ENCODE measurements around the gene KIDINS220.

The KIDINS220 gene

DNA sequence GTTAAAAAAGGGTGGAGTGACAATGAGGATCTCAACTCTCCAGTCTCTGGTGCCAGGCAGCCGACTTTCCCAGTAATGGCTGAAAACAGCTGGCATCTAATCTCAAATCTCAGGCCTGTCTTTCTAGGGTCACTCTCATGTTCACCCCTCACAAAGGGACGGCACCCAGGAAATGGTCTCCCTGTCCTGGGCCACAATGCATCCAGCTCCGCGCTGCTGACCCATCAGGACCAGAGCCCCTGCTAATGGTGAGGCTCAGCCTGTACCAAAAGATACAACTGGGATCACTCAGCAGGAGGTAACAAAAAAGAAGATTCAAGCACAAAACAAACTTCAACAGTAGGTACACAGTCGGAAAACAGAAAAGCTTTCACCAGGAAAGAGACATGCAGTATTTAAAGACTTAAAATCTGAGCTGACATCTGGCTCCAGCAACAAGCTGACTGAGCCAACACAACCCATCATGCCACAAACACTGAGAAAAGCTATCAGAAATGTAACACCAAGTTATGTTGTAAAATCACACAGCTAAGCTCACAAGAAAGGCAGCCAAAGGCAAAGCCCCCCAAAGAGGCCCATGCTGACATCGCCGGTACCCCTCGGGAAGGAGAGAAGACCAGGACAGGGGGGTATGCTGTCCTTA, 13.6 kb upstream of the KIDINS220 start:
- DNase-seq = no peak

DNA sequence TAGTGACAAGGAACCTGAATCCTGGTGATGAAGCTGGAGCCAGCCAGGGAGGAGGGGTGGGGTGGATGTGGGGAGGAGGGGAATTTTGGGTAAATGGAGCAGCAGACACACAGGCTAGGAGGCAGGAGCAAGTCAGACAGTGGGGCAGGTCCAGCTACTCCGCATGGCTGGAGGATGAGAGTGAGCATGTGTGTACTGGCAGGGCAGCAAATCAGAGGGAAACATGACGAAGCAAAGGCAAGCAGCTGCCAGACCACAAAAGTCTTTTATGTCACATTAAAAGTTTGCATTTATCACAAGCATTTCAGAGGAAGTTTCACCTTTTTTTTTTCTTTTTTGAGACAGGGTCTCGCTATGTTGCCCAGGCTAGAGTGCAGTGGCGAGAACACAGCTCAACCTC, 11.9 kb upstream of the KIDINS220 start:
- peak; percentile 22 for DNase-seq

DNA sequence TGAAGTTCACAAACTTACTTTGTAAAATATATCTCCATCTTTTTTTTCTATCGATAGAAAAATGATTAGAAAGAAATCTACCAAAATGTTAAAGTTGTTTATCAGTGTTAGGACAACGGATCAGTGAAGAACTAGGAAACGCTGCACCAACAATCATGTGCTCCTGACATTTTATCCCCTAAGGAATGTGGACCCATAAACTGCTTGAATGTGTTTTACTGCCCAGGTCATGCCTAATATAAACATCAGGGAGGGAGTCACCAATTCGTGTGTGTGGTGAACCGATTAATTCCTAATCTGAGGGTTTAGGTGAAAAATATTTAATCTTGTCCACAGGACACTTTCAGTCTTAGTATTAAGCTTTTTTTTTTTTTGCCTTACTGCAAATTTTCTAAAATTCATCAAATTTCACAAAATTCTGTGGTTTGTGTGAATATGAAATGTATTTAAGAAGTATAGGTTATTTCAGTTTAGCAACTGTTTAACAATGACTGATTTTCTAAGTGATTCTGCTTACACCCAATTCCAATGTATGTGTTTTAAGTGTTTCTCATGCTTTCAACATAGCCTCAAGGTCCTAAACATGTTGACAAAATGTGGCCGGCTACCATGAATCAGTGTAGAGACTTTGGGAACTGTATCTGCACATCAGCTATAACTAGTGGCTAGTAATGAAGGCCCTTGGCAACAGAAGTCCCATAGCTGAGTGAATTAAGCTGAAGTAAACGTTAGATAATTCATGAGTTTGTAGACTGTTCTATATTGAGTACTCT, 11.1 kb upstream of the KIDINS220 start:
- no peak for DNase-seq

DNA sequence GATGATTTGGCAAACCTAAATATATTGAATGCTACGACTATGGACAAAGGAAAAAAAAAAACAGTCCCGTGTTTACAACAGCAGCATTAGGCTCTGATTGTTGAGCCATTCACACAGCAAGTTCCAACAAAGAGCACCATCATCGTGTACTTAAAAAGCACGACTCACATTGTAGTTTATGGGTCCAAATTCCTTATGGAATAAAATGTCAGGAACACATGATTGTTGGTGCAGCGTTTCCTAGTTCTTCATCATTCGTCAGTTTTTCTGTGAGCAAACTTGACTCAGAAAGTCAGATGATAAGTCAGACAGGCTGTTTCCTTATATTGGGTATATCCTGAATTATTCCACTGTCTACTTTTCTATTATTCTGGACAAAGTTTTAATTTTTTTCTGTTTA, 10.0 kb upstream of the KIDINS220 start:
- DNase-seq = no peak

DNA sequence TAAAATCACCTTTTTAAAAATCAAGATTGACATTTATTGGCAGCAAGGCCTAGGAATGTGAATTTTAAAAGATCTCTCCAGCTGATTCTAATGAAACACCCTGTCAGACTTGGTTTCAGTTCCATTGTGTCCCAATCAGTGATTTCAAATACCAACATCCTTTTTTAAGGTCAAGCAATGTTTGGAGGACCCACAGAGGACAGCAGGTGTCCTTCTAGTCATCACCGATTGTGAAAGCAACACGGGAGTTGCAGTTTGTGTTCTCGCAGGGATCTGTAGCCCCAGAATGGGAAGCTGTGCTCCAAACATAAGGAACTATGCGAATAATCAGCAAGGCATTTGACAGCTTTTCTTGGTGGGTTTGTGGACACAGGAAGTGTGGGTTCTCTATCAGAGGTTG, 4.5 kb upstream of the KIDINS220 start:
- no peak for DNase-seq

DNA sequence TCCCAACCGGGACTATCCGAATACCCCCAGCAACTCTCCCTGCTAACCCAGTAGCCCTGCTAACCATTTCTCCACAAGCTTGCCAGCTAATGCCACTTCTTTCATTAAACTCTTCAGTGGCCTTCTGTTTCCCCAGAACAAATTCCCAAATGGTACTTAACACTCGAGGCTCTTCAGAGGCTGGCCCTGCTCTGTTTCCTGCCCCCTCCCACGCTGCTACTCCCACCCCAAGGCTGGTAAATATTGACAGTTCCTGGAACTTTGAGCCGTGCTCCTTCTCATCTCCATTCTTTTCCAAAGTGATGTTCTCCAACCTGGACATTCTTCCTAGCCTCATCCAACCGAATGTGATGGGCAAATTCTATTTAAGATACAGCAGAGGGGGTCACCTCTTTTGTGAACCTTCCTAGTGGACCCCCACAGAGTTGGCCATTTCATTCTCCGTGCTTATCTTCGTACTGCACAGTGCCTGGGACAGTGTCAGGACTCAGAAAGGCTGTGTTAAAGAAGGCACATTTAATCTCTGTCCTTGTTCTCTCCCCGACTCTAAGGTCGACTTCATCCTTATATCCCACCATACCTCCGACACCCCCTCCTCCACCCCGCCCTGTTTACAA, 3.2 kb upstream of the KIDINS220 start:
- no peak for DNase-seq

DNA sequence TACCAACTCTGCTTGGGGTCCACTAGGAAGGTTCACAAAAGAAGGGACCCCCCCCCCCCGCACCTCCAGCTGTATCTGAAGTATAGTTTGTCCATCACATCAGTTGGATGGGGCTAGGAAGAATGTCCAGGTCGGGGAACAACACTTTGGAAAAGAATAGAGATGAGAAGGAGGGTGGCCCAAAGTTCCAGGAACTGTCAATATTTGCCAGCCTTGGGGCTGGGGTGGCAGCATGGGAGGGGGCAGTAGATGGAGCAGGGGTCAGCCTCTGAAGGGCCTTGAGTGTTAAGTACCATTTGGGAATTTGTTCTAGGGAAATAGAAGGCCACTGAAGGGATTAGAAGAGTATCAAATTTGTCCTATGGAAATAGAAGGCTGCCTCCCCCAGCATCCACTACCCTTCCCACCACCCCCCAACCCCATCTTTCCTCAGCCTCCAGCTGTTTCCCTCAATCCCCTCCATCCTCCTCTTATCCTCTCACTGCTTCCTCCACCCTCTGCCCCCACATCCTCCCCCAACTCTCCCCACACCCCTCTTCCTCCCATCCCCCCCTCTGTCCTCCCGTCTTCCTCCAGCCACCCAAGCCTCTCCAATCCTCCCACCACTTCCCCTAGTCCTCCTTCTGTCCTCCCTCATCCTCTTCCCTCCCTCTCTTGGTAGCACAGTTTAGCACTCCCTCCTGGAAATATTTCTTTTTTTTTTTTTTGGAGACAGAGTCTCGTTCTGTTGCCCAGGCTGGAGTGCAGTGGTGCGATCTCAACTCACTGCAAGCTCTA, 2.0 kb upstream of the KIDINS220 start:
- no peak for DNase-seq

DNA sequence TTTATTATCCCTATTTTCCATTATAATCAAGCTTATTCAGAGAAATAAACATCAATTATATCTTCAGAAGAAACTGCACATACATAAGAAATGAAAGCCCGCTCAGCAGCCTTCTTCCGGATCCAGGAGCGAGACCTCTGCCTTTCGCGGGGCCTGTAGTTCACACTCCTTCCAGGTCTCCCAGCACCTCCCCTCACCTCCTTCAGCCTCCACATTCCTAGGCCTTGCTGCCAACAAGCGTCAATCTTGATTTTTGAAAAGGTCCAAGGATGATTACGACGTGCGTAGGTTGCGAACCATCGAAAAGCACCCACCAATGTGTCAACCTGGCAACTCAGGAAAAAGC, 355 bp upstream of the KIDINS220 start:
- no peak for DNase-seq

DNA sequence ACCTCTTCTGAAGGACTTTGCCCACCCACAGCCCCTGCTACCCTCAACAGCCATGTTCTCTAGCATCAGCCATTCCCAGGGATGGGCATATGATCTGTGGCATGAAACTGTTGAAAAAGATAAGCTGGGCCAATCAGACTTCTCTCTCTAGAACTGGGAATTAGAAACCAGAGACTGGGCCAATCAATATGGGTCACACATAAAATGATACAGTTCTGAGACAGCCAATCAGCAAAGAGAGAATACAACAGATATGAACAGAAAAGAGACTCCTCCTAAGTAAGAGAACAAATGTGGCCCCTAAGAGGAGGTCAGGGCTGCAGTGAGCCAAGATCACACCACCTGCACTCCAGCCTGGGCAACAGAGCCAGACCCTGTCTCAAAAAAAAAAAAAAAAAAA, 2.1 kb downstream of the KIDINS220 start:
- DNase-seq = peak; percentile 42

DNA sequence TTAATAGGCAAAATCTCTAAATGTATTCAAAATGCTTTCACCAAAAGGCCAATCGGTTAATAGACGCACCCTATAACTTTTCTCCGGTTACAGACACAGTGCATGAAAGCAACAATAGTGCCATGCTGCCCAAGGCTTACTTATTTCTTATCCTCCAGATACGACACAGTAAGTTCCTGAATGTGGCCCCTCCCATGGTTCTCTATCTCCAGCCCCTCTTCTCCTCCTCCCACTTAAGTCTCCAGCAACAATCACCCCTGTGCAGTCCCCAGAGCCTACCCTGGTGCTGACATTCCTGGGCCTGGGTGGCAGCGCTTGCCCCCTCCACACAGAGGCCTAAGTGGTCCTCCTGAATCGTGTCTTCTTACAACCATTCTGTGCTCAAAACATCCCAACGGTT, 3.6 kb downstream of the KIDINS220 start:
- DNase-seq = peak; percentile 54

DNA sequence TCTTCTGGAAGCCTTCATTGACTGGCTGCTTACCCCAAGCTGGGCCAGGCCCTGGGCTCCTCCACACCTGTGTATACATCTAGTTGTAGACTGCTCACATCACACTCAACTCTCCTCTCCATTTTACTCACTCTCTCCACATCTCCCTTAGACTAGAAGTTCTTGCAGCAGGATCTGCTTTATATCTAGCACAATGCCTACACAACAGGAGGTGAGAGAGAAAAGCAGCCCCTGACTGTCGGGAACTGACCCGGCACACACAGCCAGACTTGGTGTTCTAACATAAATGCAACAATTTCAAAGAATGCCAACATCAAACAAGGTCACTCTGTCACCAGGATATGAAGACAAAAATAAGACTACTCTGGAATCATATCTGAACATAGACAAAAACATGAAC, 5.9 kb downstream of the KIDINS220 start:
- no peak for DNase-seq

DNA sequence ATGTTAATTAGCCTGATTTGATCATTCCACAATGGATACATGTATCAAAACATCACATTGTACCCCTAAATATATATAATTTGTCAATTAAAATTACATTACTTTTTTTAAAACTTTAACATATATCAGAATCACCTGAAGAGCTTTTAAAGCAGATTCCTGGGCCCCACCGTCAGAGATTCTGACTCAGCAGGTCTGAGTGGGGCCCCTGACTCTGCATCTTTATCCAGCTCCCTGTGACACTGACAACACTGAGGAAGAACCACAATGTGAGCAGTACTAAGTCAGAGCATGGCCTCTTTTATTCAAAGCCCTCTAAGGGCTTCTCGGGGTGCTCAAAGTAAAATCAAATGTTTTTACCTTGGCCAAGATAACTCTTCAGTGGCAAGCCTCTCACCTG, 9.7 kb downstream of the KIDINS220 start:
- no peak for DNase-seq

DNA sequence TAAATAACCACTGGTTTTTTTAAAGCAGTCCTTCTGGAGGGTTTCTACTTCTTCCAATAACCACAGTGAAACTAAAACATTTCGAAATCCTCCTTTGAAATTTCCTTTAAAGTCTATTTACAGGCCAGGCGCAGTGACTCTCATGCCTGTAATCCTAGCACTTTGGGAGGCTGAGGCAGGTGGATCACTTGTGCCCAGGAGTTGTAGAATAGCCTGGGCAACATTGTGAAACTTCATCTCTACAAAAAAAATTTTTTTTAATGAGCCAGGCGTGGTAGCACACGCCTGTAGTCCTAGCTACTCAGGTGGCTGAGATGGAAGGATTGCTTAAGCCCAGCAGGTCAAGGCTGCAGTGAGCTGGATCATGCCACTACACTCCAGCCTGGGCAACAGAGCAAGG, 15.2 kb downstream of the KIDINS220 start:
- DNase-seq = no peak

DNA sequence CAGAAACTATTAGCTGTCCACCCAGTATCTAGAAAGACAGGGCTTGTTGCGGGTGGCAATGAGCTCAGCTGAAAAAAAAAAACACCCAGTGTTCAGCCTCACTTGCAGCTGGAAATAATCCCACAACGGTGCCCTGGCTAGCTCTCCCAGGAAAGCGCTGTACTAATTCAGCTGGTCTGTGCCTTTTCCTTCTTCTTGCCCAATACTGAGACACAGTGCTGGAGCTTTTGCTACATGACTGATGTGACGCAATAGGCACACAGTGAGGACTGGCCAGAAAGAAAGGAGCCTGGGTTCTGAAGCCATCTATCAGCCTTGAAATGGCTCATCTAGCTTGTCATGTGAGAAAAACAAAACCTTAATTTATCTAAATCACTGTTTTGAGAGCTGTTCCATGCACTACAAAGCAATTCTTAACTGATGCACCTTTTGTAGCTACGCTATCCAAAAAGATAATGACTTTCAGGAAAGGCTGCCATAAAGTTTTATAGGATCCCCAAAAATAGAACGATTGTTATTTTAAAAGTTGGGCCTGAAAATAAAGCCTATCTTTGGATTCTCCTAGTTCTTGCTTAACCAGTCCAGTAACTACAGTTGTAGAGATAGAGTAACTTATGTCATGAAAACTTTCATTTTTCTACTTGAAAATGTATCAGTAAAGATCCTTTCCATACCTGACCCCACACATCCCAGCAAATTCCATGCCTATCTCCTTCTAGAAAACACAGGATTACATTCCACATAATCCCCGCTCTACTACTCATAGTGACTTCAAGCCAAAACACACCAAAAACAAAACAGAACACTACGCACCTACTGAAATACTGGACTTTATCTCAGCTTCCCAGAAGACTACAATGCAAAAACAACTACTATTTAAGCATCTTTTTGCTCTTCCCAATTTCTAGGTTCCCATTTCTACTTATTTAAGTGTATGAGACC, 15.9 kb downstream of the KIDINS220 start:
- peak; percentile 26 for DNase-seq

DNA sequence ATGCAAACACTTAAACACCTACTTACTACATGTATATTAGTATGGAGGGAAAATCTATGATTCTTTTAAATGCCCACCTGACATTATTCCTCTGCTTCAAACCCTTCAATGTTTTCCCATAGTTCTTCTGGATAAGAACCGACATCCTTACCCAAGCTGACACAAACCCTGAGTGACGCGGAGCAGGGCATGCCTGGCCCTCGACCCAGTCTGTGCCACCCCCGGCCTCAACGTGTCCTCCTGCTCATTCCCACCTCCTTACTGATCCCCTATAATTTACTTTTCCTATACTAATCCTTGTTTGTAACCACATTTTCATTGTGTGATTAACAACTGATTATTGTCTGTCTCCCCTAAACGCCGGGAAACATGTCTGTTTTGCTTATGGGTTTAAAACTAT, 17.5 kb downstream of the KIDINS220 start:
- DNase-seq = no peak

DNA sequence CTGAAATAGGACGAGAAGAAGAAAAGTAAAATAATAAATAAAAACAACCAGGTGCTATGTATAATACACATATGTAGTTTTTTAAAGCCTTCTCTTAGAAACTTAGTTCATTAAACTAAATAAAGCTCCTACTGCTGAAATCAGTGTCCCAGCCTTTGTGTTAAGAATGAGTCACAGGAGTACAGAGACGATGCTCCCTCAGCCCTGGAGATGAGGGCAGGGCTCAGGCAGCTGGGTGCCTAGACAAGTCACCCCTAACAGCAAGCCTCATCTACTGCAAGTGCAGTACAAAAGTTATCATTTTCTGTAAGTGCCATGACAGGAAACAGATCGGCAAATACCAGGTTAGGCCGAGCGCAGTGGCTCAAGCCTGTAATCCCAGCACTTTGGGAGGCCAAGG, 18.2 kb downstream of the KIDINS220 start:
- no peak for DNase-seq

DNA sequence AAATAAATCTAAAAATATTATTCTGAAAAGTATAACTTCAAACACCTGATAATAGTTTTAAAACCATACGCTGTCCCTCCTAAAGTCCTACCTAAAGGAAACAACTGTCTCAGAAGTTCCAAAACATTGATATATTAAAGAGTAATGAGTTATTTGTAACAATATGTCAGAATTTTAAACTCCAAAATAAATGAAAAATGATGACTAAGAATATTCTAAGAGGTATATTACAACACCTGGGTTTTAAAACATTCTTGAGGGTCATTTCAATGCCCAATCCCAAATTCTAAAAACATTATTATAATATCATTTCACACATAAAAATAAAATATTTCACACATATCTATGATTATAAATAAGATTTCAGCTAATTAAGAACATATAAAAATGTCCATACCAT, 20.2 kb downstream of the KIDINS220 start:
- DNase-seq = no peak

DNA sequence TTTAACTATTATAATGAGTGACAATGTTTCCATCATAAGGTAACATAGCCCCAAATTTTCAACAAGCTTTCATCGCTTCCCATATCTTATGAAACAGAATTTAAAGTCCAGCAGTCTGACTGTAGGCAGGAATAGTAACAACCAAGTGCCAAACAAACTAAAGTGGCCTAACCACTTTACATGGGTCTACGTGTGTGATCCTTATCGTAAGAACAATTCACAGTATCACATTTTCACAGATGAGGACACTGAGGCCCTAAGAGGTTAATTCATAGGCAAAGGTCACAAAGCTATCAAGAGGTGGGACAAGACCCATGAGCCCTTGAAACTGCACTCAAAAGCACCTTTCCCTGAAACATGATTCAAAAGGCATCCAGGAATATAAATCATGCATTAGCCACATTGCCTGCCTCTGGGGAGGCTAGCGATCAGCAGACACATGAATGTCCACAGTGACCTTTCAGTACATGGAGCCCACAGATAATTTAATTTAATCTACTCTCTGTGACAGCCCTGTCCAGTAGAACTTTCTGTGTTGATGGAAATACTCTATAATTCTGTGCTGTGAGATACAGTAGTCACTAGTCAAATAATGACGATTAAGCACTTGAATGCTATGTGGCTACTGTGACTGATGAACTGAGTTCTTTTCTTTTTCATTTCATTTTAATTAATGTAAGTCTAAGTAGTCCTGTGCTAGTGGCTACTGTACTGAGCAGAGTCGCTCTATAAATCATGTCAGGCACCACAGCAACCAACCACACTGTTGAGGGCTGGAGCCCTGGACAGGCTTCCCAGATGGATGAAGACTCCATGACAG, 30.3 kb downstream of the KIDINS220 start:
- no peak for DNase-seq

DNA sequence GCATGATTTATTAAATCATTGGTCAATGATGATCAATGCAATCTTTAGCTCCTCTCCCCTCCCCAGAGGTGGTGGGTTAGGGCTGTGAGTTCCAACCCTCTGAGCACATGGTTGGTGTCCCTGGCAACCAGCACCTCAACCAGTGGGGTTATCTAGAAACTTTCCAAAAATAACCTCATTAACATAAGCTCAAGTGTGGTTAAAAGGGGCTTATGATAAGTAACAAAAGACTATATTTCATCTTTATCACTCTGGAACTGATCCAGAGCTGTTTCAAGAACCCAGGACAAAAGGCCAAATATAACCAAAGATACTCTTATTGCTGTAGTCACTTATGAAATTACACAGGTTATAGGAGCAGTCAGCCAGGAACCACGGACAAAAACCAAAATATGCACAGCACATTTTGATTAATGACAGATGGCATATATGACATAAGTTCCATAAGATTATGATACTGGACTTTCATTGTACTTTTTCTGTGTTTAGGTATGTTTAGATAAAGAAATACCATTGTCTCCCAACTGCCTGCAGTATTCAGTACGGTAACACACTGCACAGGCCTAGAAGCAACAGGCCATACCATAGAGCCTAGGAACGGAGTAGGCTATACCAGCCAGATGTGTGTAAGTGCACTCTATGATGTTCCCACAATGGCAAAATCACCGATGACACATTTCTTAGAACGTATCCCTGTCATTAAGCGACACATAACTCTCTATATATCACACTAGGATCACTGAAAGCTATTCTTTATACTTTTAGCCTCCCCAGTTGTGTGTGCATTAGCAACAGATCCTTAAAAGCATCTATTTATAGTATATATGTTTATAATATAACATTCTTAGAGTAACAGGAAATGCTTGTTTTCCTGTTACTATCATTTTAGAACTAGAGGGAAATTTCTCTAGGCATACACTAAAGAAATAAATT, 31.9 kb downstream of the KIDINS220 start:
- DNase-seq = peak; percentile 27

DNA sequence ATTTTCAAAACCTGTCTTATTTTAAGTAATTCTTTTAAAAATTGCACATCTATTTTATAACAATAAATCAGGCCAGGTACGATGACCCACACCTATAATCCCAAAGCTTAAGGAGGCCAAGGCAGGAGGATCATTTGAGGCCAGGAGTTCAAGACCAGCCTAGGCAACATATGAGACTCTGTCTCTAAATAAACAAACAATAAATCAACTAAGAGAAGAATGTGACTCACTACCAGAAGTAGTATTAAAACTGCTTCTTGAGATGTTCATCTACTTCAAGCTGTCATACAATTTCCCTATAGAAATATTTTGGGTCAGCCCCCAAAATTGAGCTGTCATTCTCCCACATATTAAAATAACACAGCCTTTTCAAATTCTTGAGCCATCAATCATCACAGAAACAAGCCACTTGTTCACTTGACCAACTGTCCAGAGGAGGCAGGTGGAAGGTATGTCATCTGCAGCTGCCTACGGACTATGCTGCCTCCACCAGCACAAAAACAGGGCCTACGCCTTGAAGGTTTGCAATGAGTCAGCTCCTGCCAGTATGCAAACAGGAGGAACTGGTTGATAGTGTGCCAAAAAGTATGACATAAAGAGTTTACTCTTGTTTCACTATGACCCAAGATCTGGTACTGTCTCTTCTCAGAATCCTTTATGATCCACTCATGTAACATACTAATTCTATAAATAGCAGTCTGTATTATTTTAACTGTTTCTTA, 33.6 kb downstream of the KIDINS220 start:
- peak; percentile 72 for DNase-seq

All from hematopoietic multipotent progenitor cell treated with erythropoietin and hydrocortisone succinate and interleukin-3 and kit ligand, for 6 days (in vitro differentiated cells).